Tibial artery (tissue), 4 donors: ENCODE results near the gene FRAT1.

Source experiments
- DNase-seq, 2 donors: peaks; one replicate each; pipeline ENCODE4 v3.0.0-alpha.2; 2019
- H3K27ac ChIP-seq, 2 donors: fragments of 200-600 bp; sonication (generic) in 1 of 2; 1 replicate in 1 of 2; 2 replicates in 1 of 2; pipeline ENCODE4 v1.5.1; 2018 to 2019; ENCODE audit warnings: mild to moderate bottlenecking in 1 of 2
- H3K27me3 ChIP-seq, 2 donors: fragments of 200-600 bp; sonication (generic) in 1 of 2; one replicate each; pipeline versions ENCODE4 v1.5.1 to v1.6.0; 2016 to 2019
- H3K36me3 ChIP-seq, 3 donors: fragments of 200-600 bp; sonication (generic) in 2 of 3; one replicate each; pipeline ENCODE4 v1.5.1; 2016 to 2019; ENCODE audit warnings: mild to moderate bottlenecking in 2 of 3
- H3K4me1 ChIP-seq, 4 donors: fragments of 200-600 bp; sonication (generic) in 2 of 4; 1 replicate in 3 of 4; 2 replicates in 1 of 4; pipeline ENCODE4 v1.5.1; 2016 to 2019
- H3K4me3 ChIP-seq, 2 donors: fragments of 200-600 bp; sonication (generic) in 1 of 2; 1 replicate in 1 of 2; 2 replicates in 1 of 2; pipeline ENCODE4 v1.5.1; 2018 to 2019; ENCODE audit warnings: mild to moderate bottlenecking in 2 of 2
- H3K9me3 ChIP-seq, 3 donors: fragments of 200-600 bp; sonication (generic) in 1 of 3; one replicate each; pipeline ENCODE4 v1.5.1; 2016 to 2019
- CTCF ChIP-seq, 2 experiments: fragments of 200-600 bp in 1 of 2; fragments of 450-650 bp in 1 of 2; IDR thresholded peaks; one replicate each; pipeline ENCODE4 v1.5.1; 2017 to 2019; ENCODE audit warnings: antibody characterized with exemption in 2 of 2, mild to moderate bottlenecking in 1 of 2, moderate library complexity in 1 of 2
- intact Hi-C: fragments of 100-400 bp; cut with DNase I; formaldehyde crosslinking; loops from one replicate; pipeline ENCODE4 v1.15.0; 2023; ENCODE audit warnings: low total_unique reads

The FRAT1 gene

GRCh38 chr10:97314671-97315070 is 4.4 kb upstream of the FRAT1 start:
- Histone ChIP-seq H3K4me1 (peaks cover 0 to 7% (median 3%) of the 10 kb centered on the region in 4 donors), H3K36me3 (no peaks in the 10 kb centered on the region), H3K4me3 (no peak overlapping the region), H3K9me3 (no peaks in the 10 kb centered on the region), H3K27me3 (no peaks in the 10 kb centered on the region), H3K27ac (no peak overlapping the region)
- intact Hi-C loops, result no loop called here
- DNase-seq, result no peak
- no peak for TF ChIP-seq CTCF (IDR thresholded peaks at IDR 0.05)

GRCh38 chr10:97319671-97320479 is 804 bp downstream of the FRAT1 start:
- peaks cover 0 to 26% (median 20%) of the 10 kb centered on the region in 4 donors for H3K4me1 ChIP-seq
- TF ChIP-seq CTCF (IDR thresholded peaks at IDR 0.05), result no peak
- peak in 1 of 2 donors; percentile 70 for DNase-seq
- H3K27me3 ChIP-seq, result no peaks in the 10 kb centered on the region
- H3K27ac ChIP-seq, result peak overlapping the region; percentile 84 to 86
- H3K4me3 ChIP-seq, result peak overlapping the region; percentile 84 to 85
- H3K36me3 ChIP-seq, result no peaks in the 10 kb centered on the region
- H3K9me3 ChIP-seq, result no peaks in the 10 kb centered on the region
- intact Hi-C loops, result no loop called here

- Histone ChIP-seq H3K4me1 (peaks cover 0 to 26% (median 20%) of the 10 kb centered on the region in 4 donors), H3K36me3 (no peaks in the 10 kb centered on the region), H3K9me3 (no peaks in the 10 kb centered on the region), H3K27ac (peak overlapping the region; percentile 84 to 86), H3K27me3 (no peaks in the 10 kb centered on the region), H3K4me3 (peak overlapping the region; percentile 84 to 85)
- no peak for TF ChIP-seq CTCF (IDR thresholded peaks at IDR 0.05)
- peak in 1 of 2 donors; percentile 67 for DNase-seq
- intact Hi-C loops, result no loop called here
Measured at GRCh38 chr10:97320480-97321031, 1.5 kb downstream of the FRAT1 start.

- no peak for TF ChIP-seq CTCF (IDR thresholded peaks at IDR 0.05)
- no peaks in the 10 kb centered on the region for H3K27me3 ChIP-seq
- no peaks in the 10 kb centered on the region for H3K36me3 ChIP-seq
- no peak overlapping the region for H3K27ac ChIP-seq
- peak; percentile 66 to 76 for DNase-seq
- no peaks in the 10 kb centered on the region for H3K9me3 ChIP-seq
- intact Hi-C loops, result no loop called here
- peak overlapping the region; percentile 84 to 85 for H3K4me3 ChIP-seq
- H3K4me1 ChIP-seq, result peaks cover 0 to 26% (median 20%) of the 10 kb centered on the region in 4 donors
Measured at GRCh38 chr10:97321032-97321803, 2.1 kb downstream of the FRAT1 start.

GRCh38 chr10:97321804-97322190 is 2.7 kb downstream of the FRAT1 start:
- Histone ChIP-seq H3K36me3 (no peaks in the 10 kb centered on the region), H3K27ac (no peak overlapping the region), H3K4me1 (peaks cover 0 to 26% (median 20%) of the 10 kb centered on the region in 4 donors), H3K4me3 (no peak overlapping the region), H3K27me3 (no peaks in the 10 kb centered on the region), H3K9me3 (no peaks in the 10 kb centered on the region)
- intact Hi-C loops, result no loop called here
- no peak for TF ChIP-seq CTCF (IDR thresholded peaks at IDR 0.05)
- DNase-seq, result no peak
